Effector CD8-positive, alpha-beta T cell (primary cell): ENCODE results near the gene IMP4.

Experiments
- DNase-seq: peaks from one replicate; lab custom pipeline; 2025; lab: John Stamatoyannopoulos, UW

Gene IMP4

DNA sequence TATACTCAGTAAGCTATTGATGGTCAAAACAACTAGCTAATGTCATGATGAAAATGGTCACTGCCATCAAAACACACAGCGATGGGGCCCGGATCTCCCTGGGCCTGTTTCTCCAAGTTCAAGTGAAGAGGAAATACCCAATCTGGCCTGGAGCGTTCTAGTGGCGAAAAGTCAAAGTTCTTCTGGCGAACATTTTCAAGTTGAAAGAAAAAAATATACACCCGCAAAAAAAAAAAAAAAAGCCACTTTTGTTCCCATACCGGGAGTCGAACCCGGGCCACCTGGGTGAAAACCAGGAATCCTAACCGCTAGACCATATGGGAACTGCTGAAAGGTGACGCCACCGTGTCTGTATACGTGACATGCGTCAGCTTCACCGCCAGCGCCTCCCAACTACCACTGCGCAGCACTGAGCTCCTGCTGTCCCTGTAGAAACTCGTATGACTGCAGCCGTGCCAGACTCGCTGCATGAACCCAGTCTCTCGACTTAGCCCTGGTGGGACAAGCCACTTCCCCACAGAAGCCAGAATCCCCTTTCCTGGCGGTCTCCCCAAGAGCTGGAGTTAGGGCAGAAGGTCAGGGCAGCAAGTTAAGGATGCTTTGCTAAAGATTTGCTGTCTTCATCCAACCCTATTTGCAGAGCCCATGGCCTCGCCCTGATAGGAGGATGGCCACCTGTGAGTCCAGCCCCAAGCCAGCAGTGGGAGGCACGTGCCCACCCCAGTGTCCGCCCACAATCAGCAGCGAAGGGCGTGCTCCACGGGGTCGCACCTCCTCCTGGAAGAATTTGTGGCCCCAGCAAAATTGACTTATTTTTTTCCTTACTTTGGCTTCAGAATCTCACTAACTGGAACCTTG lies 5.6 kb upstream of the IMP4 start:
- DNase-seq, result no peak

DNA sequence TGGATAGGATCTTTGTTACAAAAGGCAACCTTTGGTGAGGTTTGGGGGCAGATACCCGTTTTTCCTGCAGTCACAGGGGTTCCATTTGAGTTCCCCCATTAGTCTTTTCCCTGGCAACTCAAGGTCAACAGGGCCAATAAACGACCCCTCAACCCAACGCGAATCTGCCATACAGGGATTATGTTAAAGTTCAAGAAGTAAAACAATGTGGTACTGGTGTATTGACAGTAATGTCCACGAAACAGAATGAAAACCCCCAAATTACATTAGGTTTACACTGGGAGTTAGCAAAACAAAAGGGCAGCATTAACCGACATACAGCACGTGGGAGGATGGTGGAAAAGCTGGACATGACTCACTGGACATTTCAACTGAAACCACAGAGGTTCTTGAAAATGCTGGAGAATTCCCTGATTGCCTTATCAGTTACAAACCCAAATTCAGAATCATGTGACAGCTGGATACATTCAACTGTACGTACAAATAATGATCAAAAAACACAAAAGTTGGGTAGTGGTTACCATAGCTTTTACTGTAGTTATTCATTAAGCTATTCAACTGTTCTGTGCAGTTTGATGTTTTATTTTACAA lies 4.9 kb upstream of the IMP4 start:
- no peak for DNase-seq

DNA sequence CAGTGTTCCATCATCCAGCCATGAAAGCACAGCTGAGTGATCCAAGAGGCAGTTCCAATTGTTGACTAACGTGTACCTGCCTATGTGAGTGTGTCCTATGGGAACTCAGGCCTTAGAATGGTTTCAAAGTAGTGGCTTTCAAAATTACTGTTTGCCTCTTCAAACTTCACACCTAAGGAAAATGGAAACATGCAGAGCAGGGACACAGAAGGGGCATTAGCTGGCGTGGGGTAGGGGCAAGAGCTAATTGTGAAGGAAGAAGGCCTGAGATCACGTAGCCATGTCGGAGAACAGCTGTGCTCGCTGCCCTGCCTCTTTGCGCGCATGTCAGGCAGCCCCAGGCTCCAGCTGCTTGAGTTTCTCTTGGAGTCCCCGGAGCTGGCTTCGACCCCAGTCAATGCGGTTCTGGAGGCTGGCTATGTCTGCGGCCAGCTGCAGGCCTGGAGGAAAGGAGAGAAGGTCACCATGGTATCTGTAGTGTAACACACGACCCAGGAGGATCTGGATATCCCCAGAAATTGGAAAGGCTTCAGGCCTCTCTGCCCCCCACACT lies 3.8 kb upstream of the IMP4 start:
- no peak for DNase-seq

DNA sequence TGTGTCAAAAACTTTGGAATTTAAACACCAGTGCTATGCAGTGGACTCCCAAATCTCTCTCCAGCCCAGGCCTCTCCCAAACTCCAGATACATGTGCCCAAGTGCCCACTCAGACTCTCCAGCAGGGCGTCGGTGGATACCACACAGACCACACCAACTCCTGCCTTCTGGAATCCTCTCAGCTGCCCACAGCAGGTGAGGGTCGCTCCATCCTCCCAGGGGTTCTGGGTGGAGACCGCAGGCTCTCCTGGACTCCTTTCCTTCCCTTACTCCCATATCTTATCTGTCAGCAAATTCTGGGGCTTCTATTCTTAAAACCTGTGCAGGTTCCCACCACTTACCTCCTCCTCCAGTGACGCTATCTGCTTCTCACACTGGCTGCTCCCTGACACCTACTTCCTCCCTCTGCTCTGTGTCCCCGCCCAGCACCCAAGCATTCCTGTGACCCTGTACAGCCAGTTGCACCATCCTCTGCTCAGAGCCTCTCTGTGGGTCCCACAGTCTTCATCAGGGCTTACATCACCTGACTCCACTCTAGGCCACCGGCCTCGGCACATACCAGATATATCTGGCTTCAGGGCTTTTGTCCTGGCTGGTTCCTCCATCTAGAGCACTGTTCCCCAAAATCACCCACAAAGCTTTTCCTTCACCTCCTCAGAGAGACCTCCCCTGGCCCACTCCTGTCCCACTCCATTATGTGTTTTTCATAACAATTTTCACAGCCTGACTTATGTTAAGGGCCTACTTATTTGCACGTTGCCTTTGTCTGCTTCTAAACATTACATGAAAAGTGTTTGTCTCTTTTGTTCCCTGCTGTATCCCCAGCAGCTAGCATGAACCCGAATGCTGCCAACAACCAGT lies 2.6 kb upstream of the IMP4 start:
- no peak for DNase-seq

DNA sequence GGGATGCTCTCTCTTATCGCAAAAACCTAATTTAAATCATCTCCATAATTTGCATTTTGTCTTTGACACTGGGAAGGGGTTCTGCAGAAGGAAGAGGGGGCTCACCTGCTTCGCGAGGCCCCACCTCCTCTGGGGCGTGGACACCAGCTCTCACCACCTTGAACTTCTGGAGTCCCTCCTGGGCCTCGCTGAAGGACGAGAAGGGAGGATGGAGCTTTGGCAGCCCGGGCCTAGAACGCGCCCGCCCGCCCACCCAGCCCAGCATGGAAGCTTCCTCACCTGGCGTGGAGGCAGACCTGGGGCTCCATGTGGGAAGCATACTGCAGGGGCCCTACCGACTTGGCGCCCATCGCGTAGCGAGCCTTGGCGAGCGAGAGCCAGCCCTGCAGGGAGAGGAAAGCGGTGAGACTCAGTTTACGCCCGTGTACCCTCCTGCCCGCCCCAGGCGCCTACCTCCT lies 1.1 kb upstream of the IMP4 start:
- no peak for DNase-seq

DNA sequence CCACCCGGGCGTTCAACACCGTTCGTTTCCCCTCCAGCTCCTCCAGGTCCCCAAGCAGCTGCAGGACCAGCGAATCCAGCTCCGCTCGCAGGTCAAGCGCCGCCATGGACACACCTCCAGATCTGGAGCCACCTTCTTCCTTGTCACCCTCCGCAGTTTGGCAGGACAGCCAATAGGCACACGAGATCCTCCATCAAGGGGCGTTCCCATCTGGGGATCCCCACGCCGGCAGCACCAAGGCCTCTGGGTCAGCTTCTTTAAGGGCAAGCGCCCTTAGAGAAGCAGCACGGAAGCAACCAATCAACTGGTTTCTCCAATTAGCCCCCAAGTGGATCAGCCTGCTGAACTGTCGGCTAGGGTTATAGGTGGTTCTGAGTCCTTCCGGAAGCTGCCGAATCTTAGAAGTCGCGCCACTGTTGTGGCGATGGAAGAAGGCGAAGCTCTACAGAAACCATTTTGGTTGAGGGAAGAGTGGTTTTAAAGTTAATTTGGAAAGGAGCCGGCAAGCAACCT lies 621 bp upstream of the IMP4 start:
- DNase-seq, result peak; percentile 73

DNA sequence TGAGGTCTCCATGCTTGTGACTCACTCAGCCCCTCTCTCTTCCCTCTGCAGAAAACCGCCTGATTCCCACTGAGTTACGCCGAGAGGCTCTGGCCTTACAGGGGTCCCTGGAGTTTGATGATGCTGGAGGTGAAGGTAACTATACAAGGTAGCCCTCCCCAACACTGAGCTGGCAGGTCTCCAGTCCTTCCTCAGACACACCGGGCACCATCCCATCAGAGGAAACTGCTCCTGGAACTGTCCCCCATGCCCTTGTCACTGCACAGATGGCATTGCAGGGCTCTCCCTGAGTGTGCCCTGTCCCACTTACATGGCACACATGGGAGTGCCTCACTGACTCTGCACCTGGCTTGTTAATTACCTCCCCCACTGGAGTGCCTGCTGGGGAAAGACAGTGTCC lies 1.9 kb downstream of the IMP4 start:
- DNase-seq, result no peak

DNA sequence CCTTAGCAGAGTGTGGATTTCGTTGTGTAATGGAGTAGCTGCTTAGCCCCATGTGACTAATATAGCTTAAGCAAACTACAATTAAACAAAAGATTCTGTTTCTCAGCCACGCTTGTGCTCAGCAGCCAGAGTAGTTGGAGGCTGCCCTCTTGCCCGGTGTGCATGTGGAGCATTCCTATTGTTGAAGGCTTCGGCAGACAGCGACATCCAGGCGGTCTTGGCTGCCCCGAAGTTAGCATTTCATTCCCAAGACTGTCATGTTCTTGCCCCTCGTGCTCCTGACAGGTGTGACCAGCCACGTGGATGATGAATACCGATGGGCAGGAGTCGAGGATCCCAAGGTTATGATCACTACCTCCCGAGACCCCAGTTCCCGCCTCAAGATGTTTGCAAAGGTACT lies 2.4 kb downstream of the IMP4 start:
- DNase-seq, result no peak

DNA sequence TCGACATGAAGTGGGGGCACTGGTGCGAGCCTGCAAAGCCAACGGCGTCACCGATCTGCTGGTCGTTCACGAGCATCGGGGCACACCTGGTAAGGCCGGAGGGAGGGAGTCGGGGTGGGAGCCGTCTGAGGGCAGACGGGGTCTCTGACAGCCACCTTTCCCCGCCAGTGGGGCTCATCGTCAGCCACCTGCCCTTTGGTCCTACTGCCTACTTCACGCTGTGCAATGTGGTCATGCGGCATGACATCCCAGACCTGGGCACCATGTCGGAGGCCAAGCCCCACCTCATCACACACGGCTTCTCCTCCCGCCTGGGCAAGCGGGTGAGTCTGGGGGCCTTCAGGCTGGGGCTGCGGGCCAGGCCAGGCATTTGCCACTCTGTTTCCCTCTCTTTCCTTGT lies 2.9 kb downstream of the IMP4 start:
- no peak for DNase-seq

DNA sequence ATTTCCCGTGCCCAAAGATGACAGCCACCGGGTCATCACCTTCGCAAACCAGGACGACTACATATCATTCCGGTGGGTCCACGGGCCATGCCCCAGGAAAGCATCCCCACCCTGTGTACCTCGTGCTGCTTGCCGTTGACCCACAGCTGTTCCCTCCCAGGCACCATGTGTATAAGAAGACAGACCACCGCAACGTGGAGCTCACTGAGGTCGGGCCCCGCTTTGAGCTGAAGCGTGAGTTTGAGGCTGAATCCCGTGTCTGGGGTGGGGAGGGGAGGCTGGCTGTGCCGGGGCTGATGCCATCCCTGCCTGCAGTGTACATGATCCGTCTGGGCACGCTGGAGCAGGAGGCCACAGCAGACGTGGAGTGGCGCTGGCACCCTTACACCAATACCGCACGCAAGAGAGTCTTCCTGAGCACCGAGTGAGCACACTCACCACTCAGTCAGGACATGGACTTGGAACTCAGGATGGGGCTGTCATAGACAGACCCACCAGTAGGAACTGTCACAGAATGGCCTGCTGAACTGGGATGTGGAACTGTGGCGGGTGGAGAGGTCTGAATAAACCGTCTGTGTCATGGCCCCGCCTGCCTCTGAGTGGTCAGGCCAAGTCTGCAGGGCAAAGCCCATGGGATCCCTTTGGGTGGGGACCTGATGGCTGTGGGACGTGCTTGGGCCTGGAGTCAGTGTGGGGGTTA lies 3.5 kb downstream of the IMP4 start:
- DNase-seq, result no peak

DNA sequence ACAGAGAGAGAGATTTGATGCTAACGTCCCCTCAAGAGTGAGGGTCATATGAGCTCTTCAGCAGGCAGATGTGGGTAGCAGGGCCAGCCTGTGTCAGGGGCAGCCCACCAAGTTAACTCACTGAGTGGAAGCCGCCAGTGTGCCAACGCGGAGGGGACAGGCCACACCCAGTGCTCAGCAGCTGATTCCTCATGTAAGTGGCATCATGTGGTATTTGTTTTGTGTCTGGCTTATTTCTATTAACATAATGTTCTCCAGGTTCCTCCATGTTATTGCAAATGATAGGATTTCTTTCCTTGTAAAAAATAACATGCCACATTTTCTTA lies 4.0 kb downstream of the IMP4 start:
- DNase-seq, result no peak

DNA sequence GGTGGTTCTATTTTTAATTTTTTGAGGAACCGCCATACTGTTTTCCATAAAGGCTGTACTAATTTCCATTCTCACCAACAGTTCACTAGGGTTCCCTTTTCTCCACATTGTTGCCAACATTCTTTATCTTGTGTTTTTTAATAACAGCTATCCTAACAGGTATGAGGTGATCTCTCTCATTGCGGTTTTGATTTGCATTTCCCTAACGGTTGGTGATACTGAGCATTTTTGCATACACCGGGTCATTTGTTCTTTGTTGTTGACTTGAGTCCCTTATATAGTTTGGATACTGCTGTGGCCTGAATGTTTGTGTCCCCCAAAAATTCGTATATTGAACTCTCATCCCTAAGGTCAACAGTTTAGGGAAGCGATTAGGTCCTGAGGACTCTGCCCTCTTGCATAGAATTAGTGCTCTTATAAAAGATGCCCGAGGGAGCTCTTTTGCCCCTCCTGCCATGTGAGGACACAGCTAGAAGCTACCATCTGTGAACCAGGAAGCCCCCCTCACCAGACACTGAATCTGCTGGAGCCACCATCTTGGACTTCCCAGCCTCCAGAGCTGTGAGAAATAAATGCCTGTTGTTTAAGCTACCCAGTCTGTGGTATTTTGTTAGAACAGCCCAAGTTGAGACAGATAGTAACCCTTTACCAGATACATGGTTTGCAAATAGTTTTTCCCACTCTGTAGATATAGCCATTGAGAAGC lies 4.7 kb downstream of the IMP4 start:
- DNase-seq, result no peak

DNA sequence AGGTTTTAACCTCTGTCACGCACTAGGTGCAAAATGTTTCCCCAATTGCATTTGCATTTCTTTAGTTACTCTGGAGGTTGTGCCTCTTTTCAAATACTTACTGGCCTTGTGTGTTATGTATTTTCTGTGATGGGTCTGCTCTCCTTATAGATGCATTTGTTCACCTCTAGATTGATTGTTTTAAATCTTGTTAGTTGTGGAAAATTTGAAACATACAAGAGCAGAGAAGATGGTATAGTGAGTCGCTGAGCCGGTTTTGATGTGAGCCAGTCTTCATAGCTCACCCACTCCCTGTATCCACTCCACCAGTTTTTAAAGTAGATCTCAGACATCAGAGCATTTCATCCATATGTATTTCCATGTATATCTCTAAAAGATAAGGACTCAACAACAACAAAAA lies 6.5 kb downstream of the IMP4 start:
- no peak for DNase-seq

DNA sequence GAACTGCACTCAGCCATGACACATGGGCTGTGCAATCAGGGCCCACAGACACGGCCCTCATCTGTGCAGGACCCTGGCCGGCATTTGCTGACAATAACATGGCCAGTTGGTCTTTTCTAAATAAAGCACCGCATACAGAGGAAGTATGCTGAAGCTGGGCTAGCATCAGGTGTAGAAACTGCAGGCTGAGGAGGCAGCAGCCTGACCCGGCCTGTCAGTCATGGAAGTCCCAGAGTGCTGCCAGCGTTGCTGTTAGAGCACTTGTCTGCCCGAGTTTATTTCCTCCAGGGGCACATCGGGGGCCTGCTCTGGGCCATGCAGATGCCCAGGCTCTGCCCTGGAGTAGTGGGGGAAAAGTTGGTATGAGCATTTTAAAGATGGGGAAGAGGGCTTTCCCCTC lies 9.0 kb downstream of the IMP4 start:
- no peak for DNase-seq

DNA sequence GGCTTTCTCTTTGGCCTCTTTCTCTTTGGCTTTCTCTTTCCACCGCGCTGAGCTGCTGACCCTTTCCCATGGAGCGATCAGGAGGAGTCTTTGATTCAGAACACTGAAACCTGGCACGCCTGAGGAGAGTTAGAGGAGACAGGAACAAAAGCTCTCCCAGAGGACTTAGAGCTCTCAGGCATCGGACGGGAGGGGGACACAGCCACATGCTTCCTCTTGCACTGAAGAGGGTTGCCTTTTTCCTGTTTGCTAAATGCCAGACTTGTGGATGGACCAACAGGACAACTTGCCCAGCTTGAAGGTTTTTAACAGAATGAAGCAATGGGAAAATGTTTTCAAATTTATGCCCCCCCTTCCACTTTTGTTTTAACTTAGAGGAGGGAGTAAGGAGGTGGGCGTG lies 9.5 kb downstream of the IMP4 start:
- DNase-seq, result no peak

DNA sequence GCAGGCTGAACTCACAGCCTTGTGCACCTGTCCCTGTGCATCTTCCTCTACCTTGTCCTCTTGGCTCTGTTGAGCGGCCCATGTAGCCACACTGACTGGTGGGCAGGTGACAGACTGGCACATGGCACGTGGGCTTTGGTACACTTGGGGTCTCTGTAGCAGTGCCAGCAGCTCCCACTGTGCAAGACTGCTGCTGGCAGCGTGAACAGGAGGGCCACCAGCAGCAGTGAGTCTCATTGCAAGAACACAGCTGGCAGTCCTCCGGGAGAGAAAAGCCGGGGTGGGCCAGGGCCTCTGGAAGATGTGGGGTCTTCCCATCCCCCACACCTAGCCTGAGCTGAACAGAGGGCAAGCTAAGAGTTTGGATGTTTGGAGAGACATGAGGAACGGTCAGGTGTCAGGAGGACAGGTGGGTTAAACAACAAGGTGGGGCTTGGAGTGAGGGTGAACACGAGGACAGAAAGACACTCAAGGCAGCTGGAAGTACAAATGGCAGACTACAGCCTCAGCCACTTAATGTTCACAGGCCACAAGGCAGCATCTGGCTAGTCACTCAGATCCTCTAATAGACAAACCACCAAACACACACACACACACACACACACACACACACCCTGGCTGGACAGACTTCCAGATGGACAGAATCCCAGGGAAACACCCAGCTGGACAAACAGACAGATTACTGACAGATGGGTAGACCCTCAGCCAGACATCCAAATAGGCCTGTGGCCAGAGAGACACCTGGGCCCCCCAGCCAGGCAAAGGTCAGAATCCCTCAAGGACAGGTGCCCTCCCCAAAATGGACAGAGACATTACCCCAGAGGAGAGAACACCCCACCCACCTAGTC lies 10.8 kb downstream of the IMP4 start:
- DNase-seq, result no peak

DNA sequence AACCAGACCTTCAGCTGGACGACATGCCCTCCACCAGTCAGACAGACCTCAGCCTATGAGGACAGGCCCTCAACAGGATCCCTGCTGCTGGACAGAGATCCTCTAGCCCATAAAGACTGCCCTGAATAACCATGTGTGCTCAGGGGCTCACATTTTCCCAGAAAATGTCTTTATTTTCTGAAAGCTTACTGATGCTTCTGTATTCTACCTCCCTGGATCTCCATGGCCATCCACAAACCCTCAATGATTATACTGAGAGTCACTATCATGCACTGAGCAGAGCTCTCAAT lies 11.4 kb downstream of the IMP4 start:
- no peak for DNase-seq

DNA sequence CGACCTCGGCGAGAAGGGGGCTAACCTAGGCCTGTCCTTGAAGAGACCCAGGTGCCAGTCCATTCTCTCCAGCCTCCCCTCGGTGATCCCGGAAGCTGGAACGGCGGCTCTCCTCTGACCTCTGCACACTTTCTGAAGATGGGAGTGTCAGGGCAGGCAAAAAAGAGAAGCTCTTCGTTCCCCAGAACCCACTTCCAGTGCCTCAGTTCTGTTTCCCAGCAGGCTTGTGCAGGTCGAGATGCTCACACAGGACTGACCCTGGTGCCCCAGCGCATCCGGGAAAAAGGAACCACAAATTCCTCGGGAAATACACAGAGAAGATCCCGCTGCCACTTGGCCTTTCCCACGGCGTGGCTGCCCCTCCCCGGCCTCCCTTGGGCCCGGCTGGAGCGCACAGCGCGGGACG lies 12.5 kb downstream of the IMP4 start:
- no peak for DNase-seq

DNA sequence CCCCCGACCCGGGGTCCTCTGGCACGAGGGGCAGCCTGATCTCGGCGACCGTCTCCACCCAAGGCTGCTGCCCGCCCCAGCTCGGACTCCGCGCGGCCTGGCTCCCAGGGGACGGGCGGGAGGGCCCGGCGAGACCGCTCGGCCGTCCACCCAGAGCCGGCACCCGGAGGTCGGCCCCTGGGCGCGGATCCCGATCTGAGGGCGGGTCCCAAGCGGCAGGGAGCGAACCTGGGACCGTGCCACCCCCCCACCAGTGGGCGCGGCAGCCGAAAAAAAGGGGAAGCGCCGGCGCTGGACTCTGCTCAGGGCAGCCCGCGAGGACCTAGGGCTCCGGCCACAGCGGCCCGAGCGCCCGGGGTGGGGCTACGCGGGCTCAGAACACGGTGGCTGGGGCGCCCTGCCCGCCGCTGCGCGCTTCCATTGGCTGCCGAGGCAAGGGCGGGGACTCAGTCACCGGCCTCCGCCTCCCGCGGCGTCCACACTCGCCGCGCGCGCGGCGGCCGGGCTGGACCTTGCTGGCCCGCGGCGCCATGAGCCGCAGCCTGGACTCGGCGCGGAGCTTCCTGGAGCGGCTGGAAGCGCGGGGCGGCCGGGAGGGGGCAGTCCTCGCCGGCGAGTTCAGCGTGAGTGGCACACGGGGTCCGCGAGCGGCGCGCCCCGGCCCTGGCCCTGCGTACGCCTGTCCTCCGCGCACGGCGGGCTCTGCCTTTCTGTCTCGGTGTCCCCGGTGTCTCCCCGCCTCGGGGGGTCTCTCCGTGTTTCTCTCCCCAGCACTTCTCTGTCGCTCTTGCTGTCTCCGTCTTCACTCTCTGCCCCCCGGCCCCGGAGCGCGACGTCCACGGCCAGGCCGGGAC lies 13.1 kb downstream of the IMP4 start, which contains the start of gene PTPN18:
TSS of gene PTPN18 (plus strand) at position 479 of the 854 bp plus-strand sequence. CDS start at position 531, 52 bp downstream.
- DNase-seq, result peak; percentile 29
